GM19467 (cell line): Measurements from ENCODE around the gene EP400.

Source experiments
- ATAC-seq: cut with Tn5 transposase; IDR thresholded peaks from one replicate; pipeline ENCODE4 v1.9.1; 2021; ENCODE audit warnings: mild to moderate bottlenecking, moderate library complexity; ENCODE audit not compliant: unreplicated experiment

Gene EP400

DNA sequence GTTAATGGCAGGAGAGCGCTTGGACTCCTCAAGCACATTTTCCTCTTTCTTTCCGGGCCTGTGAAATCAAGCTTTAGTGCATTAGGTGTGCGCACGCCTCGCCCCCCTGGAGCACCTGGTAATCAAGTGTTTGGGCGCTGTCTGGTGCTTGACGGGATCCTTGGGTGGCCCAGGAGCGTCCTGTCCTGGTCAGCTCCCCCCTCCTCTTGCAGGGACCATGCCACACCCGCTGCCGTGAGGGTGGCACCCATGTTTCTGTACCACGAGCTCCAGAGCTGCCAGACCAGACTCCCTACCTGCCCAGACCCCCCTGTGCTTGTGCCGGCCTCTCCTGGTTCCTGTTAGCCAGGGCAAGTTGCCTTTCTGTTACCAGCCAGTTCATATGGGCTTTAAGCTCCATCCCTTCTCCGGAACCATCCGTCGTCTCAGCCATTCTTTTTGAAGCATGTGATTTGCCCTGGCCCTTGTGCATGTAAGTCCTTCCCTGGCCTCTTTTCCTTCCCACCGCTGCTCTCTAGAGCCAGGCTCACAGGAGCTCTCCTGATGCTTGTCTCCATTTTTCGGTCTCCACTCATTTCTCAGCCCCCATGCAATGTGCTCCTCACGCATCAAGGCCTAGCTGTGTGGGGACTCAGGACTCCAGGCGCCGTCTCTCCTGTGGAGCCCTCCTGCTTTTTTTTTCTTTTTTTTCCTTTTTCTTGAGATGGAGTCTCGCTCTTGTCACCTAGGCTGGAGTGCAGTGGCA is 66.1 kb downstream of the EP400 start:
- no peak for ATAC-seq

DNA sequence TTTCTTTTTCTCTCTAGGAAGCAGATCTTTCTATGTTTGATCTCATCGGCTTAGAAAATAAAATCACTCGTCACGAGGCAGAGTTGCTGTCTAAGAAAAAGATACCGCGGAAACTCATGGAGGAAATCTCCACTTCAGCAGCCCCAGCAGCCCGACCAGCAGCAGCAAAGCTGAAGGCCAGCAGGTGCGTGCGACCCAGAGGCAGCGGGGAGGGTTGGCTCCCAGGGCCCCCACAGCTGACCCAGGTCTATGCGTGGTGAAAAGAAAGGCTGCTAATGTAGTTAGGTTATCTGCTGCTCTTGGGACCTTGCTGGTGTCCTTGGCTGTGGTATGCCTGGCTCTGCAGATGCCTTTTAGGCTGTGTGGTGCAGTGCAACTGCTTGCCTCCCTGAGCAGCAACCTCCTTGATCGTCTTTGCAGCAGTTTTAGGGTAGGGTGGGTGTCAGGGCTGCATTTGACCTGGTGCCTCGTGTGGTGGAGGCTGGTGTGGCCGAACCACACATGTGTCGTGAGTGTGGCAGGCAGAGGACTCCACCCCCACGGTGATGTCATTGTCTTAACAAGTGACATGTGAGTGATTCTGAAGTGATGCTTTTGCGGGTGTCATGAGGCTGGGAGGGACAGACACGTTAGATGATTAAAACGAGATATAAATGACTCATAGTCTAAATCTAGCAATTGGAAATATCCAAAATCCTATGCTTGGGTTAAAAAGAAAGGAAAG is 68.6 kb downstream of the EP400 start:
- ATAC-seq, result no peak

GRCh38 chr12:132019891-132020290 is 70.1 kb downstream of the EP400 start:
- no peak for ATAC-seq

DNA sequence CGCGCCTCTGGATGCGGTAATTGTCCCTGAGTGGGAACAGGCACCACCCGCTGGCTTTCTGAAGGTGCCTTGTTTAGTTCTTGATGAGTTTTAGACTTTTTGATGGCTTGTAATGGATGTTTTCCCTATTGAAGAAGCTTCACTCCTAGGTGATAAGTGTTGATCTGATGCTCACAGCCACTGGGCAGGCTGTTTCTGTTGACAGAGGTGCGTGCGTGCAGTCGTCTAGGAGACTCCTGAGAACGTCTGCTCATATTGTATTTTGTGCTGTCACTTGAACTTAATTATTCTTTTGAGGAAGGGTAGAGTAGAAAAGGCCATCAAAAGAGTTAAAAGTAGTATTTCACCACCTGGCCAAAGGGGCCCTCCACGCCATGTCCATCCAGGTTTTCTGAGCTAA is 70.5 kb downstream of the EP400 start:
- ATAC-seq, result no peak

- no peak for ATAC-seq
Observed at GRCh38 chr12:132021031-132021871, 71.5 kb downstream of the EP400 start.

DNA sequence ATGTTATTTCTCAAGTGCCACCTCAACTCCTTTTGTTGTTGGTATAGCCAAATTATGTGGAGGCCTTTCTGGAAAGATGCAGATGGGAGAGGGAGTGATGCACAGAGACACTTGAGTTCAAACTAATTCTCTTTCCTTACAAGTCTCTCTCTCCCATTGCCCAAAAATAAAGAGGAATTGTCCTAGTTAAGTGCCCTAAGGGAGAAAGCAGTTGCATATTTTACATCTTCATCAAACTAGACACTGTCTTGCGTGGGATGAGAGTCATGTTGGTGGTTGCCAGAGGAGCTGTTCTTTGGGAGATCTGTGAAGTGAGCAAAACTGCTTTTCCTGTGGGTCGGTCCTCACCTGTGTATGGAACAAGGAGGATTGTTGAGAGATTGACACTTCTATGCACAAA is 72.2 kb downstream of the EP400 start:
- no peak for ATAC-seq

DNA sequence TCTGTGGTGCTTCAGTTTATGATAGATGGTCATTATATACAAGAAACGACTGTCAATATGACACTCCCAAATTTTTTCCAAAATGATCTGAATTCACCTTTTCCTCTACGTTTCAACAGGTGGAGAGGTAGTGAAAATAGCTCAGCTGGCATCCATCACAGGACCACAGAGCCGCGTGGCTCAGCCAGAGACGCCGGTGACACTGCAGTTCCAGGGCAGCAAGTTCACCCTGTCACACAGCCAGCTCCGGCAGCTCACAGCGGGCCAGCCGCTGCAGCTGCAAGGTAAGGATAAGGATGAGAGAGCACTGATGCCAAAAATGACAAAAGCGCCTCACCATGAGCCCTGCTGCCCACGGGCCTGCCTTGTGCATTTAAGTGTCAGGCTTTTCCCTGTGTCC is 73.9 kb downstream of the EP400 start:
- ATAC-seq, result no peak

GRCh38 chr12:132024758-132025157 is 75.0 kb downstream of the EP400 start:
- ATAC-seq, result no peak

DNA sequence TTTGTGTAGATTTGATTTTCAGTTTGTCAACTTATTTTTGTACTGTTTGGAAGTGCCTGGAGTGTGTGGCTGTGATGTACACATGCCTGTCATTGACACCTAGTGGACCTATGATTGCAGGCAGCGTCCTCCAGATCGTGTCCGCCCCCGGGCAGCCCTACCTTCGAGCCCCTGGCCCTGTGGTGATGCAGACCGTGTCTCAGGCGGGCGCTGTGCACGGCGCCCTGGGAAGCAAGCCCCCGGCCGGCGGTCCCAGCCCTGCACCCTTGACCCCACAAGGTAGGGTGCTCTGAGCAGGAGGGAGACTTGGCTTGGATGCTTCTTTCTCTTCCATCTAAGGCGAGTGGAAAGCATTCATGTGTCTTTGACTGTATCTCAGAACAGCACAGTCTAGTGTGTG is 75.8 kb downstream of the EP400 start:
- ATAC-seq, result no peak

- no peak for ATAC-seq
Observed at GRCh38 chr12:132026061-132026795, 76.5 kb downstream of the EP400 start.

- ATAC-seq, result no peak
Observed at GRCh38 chr12:132026796-132027500, 77.2 kb downstream of the EP400 start.

- no peak for ATAC-seq
Observed at GRCh38 chr12:132027636-132028035, 77.9 kb downstream of the EP400 start.

DNA sequence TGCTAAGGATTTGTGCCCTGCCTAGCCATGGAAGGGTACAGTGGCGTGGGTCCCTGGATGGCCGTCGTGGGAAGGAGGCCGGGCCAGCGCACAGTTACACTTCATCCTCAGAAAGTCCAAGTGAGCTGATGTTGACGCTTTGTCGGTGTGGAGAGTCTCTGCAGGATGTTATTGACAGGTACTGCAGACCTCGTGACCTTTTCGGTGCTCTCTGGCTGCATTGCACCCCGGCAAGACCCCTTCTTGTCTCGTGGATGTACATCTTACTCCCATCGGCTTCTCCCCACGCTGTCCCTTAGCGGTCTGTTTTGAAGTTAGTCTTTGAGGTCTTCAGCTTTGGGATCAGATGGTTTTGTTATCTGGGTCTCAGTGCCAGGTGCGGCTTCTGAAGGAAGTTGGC is 78.4 kb downstream of the EP400 start:
- no peak for ATAC-seq

DNA sequence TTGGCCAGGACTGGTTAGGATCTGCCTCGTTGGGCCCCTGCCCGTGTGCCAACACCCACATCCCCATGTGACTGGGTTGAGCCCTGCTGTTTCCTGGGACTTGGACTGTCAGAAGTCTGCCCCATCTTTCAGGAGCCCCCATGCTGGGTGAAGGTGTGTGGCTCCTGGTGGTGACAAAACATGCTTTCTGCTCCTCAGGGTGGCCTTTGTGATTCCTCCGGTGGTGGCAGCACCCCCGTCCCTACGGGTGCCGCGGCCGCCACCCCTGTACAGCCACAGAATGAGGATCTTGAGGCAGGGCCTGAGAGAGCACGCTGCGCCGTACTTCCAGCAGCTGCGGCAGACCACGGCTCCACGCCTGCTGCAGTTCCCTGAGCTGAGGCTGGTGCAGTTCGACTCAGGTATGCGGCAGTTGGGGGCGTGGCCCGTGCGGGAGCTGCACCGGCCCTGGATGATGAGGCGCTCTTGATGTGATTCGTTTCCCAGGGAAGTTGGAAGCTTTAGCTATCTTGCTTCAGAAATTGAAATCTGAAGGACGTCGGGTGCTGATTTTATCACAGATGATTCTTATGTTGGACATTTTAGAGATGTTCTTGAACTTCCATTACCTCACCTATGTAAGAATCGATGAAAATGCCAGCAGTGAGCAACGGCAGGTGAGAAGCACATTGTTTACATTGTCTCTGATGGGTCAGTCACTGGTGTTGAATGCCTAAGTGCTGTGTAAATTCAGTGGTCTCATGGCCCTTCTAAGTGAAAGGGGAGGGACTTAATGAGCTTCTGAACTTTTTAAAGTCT is 80.0 kb downstream of the EP400 start:
- no peak for ATAC-seq

GRCh38 chr12:132030367-132031038 is 80.8 kb downstream of the EP400 start:
- ATAC-seq, result no peak

DNA sequence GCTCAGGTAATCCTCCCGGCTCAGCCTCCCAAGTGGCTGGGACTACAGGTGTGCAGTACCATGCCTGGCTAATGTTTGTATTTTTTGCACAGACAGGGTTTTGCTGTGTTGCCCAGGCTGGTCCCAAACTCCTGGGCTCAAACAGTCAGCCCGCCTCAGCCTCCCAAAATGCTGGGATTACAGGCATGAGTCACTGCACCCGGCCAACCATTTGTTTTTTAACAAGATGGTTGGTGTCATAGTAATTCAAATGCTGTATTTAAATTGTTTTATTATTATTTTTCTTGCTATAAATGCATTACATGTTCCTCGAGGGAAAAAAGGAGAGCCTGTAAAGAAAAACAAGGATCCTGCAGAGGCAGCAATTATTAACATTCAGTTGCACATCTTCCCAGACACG is 83.9 kb downstream of the EP400 start:
- no peak for ATAC-seq

GRCh38 chr12:132036063-132036683 is 86.4 kb downstream of the EP400 start:
- no peak for ATAC-seq

DNA sequence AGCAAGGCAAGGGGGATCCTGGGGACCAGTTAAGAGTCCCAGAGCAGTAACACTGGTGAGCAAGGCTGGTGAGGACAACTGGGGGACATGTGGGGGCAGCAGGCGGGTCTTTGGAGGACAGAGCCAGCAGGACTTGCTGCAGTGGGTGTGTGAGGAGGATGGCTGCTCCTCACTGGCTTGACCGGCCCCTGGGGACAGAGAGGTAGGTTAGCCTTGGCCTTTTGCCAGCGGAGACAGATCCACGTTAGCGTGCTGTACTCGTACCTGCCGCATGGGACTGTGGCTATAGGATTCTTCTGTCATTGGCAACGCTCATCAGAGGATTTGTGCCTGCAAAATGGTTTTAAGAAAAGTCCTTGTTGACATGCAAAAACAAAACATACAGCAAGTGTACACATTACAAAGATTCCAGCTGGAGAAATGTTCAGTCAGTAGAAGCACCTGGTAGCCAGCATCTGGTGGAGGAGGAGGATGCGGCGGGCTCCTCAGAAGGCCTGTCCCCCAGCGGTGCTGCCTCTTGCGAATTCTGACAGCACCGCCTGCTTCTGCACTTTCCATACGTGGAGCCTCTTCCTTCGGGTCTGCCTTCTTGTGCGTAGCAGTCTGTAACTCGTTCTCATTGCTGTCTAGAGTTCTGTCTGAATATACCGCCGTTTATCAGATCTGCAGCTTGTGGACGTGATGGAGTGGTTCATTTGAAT is 91.3 kb downstream of the EP400 start:
- ATAC-seq, result no peak
